OCI-LY7 (cell line): Measurements from ENCODE around the gene NDUFB10. TPM values are rescaled to one million over a fixed set of nuclear protein-coding genes. Genes with fewer than 3 reads are reported as not detected.
A peak's percentile ranks its signal among the peaks of the same experiment; 100 is the strongest.

Source experiments
- BruUV-seq: library from RNA; stranded (reverse); fragments of 400-500 nt; replicated peaks from 2 replicates; lab custom pipeline; 2021; lab: Mats Ljungman, UMichigan
- CTCF ChIA-PET: fragments of 300-600 bp; sonication (Branson Sonifier 250); formaldehyde crosslinking; loops from one replicate; lab custom pipeline; 2022; ENCODE audit warnings: antibody characterized with exemption; ENCODE audit not compliant: unreplicated experiment; lab: Charles Lee
- POLR2A ChIA-PET: fragments of 300-600 bp; sonication (Branson Sonifier 250); formaldehyde crosslinking; loops from one replicate; lab custom pipeline; 2022; ENCODE audit warnings: antibody characterized with exemption; lab: Charles Lee
- DNase-seq: peaks from one replicate; pipeline ENCODE4 v3.0.0-alpha.2; 2015; ENCODE audit warnings: low spot score
- H2AFZ ChIP-seq: fragments of 200-600 bp; sonication (generic), shearing (Covaris generic); 2 replicates; pipeline ENCODE4 v1.6.1; 2014; ENCODE audit warnings: mild to moderate bottlenecking, antibody characterized with exemption, low read length, moderate library complexity
- H3K27ac ChIP-seq: fragments of 200-600 bp; sonication (generic); 2 replicates; pipeline ENCODE4 v1.5.1; 2014; ENCODE audit warnings: mixed run types, low read depth, mild to moderate bottlenecking, moderate library complexity, low read length, inconsistent platforms; ENCODE audit not compliant: poor library complexity, severe bottlenecking
- H3K36me3 ChIP-seq: fragments of 200-600 bp; sonication (generic); 2 replicates; pipeline ENCODE4 v1.6.1; 2014; ENCODE audit warnings: mild to moderate bottlenecking, antibody characterized with exemption, low read length, moderate library complexity, mixed read lengths; ENCODE audit not compliant: insufficient read depth
- H3K4me1 ChIP-seq: fragments of 200-600 bp; sonication (generic); 2 replicates; pipeline ENCODE4 v1.5.1; 2014; ENCODE audit warnings: mild to moderate bottlenecking, low read length; ENCODE audit not compliant: insufficient read depth, poor library complexity, severe bottlenecking
- H3K4me2 ChIP-seq: fragments of 200-600 bp; sonication (generic); 2 replicates; pipeline ENCODE4 v1.6.1; 2014; ENCODE audit warnings: mild to moderate bottlenecking, low read length
- H3K4me3 ChIP-seq: fragments of 200-600 bp; sonication (generic); 2 replicates; pipeline ENCODE4 v1.5.1; 2014; ENCODE audit warnings: mild to moderate bottlenecking, low read depth, low read length; ENCODE audit not compliant: poor library complexity, severe bottlenecking
- H3K79me2 ChIP-seq: fragments of 200-600 bp; sonication (generic); 2 replicates; pipeline ENCODE4 v1.6.1; 2016; ENCODE audit warnings: low read depth, mild to moderate bottlenecking, low read length, moderate library complexity, mixed read lengths; ENCODE audit not compliant: insufficient read depth
- H3K9me2 ChIP-seq: fragments of 200-600 bp; sonication (generic); 2 replicates; pipeline ENCODE4 v1.6.1; 2016; ENCODE audit warnings: mild to moderate bottlenecking, low read length, mixed read lengths; ENCODE audit not compliant: insufficient read depth
- H3K9me3 ChIP-seq: fragments of 200-600 bp; sonication (generic); 2 replicates; pipeline ENCODE4 v1.6.1; 2014; ENCODE audit warnings: mild to moderate bottlenecking, mixed run types, low read length, mixed read lengths
- H4K20me1 ChIP-seq: fragments of 200-600 bp; sonication (generic); 2 replicates; pipeline ENCODE4 v1.6.1; 2014; ENCODE audit warnings: mild to moderate bottlenecking, antibody characterized with exemption, low read length, moderate library complexity, mixed read lengths; ENCODE audit not compliant: insufficient read depth
- CTCF ChIP-seq: fragments of 200-600 bp; sonication (generic); conservative IDR thresholded peaks from 2 replicates; pipeline ENCODE4 v1.5.1; 2014; ENCODE audit warnings: mild to moderate bottlenecking, antibody characterized with exemption, low read length, moderate library complexity, mixed read lengths
- EZH2phosphoT487 ChIP-seq: fragments of 200-600 bp; sonication (generic); IDR thresholded peaks from 2 replicates; pipeline ENCODE4 v1.6.1; 2018; ENCODE audit warnings: low read depth, borderline replicate concordance, mild to moderate bottlenecking, mixed run types, antibody characterized with exemption, low read length, moderate library complexity, mixed read lengths
- intact Hi-C: fragments of 100-400 bp; cut with micrococcal nuclease; formaldehyde crosslinking; loops from one replicate; pipeline ENCODE4 v1.10.0; 2022; ENCODE audit not compliant: unreplicated experiment
- total RNA-seq, 2 experiments: library from RNA; depleted of rRNA in 1 of 2; stranded (reverse); fragments of >200 nt in 1 of 2; shearing (Covaris generic) in 1 of 2; gene quantifications; 2 replicates each; pipeline ENCODE4 v1.2.3, GENCODE V29; 2014 to 2022

The NDUFB10 gene
- total RNA-seq, 2 experiments from 2014 or later: 201 to 240 TPM

GRCh38 chr16:1941162-1942046 lies 17.9 kb upstream of the NDUFB10 start:
- CTCF ChIA-PET: interaction anchor here (0.6 to 1.0 kb wide), 2 partner anchors 32 to 1205 kb away, joined by 3 read pairs; no protein-coding TSS in a partner anchor
- TF ChIP-seq CTCF: peak; percentile 71
- TF ChIP-seq EZH2phosphoT487: no peak
- Histone ChIP-seq H3K4me1 (peaks cover 18% of the 10 kb centered on the region), H3K9me2 (no peaks in the 10 kb centered on the region), H3K4me2 (peak overlapping the region; percentile 95), H3K27ac (no peak overlapping the region), H3K79me2 (no peaks in the 10 kb centered on the region), H2AFZ (no peak overlapping the region), H3K36me3 (no peaks in the 10 kb centered on the region), H3K4me3 (peak overlapping the region; percentile 84), H4K20me1 (no peaks in the 10 kb centered on the region), H3K9me3 (no peaks in the 10 kb centered on the region)
- POLR2A ChIA-PET: interaction anchor here (1.3 to 2.2 kb wide), 2 partner anchors 23 to 159 kb away, joined by 4 to 6 read pairs; partner anchors contain the start of genes NUBP2, RPS2 and SPSB3
- no TSS peak for BruUV-seq
- peak; percentile 35 for DNase-seq
- intact Hi-C loops: loop anchor here (2.0 to 5.0 kb wide), 2 partner anchors 67 to 159 kb away; partner anchors contain the start of genes NUBP2, SPSB3 and ZNF598

GRCh38 chr16:1942047-1942809 lies 17.1 kb upstream of the NDUFB10 start:
- POLR2A ChIA-PET: interaction anchor here (1.3 to 2.2 kb wide), 2 partner anchors 22 to 160 kb away, joined by 4 to 6 read pairs; partner anchors contain the start of genes NUBP2, RPS2 and SPSB3

More at GRCh38 chr16:1942047-1942809, 17.1 kb upstream of the NDUFB10 start:
- intact Hi-C loops: loop anchor here (2.0 to 5.0 kb wide), 2 partner anchors 67 to 160 kb away; partner anchors contain the start of genes NUBP2, SPSB3 and ZNF598
- Histone ChIP-seq H3K4me3 (peak overlapping the region; percentile 84), H2AFZ (peak overlapping the region; percentile 83; the same call in 1 of the 2 replicates), H3K27ac (no peak overlapping the region), H3K9me2 (no peaks in the 10 kb centered on the region), H3K4me2 (peak overlapping the region; percentile 95), H4K20me1 (no peaks in the 10 kb centered on the region), H3K9me3 (no peaks in the 10 kb centered on the region), H3K79me2 (no peaks in the 10 kb centered on the region), H3K4me1 (peaks cover 18% of the 10 kb centered on the region), H3K36me3 (no peaks in the 10 kb centered on the region)
- CTCF ChIA-PET: no interaction called here
- TF ChIP-seq CTCF (no peak), EZH2phosphoT487 (no peak)
- peak; percentile 34 for DNase-seq
- BruUV-seq: no TSS peak
